DMS 273 treated with DMSO at 0.1 percent for 48 hours (cell line): ENCODE measurements around the gene SERBP1.
"Not testable (repeated sequence)": the region's sequence is repeated elsewhere in the genome, so short reads cannot be mapped to it uniquely, and the experiment has no call there.

Source experiments
- DNase-seq: peaks from one replicate; lab custom pipeline; 2025; lab: John Stamatoyannopoulos, UW

The SERBP1 gene

DNA sequence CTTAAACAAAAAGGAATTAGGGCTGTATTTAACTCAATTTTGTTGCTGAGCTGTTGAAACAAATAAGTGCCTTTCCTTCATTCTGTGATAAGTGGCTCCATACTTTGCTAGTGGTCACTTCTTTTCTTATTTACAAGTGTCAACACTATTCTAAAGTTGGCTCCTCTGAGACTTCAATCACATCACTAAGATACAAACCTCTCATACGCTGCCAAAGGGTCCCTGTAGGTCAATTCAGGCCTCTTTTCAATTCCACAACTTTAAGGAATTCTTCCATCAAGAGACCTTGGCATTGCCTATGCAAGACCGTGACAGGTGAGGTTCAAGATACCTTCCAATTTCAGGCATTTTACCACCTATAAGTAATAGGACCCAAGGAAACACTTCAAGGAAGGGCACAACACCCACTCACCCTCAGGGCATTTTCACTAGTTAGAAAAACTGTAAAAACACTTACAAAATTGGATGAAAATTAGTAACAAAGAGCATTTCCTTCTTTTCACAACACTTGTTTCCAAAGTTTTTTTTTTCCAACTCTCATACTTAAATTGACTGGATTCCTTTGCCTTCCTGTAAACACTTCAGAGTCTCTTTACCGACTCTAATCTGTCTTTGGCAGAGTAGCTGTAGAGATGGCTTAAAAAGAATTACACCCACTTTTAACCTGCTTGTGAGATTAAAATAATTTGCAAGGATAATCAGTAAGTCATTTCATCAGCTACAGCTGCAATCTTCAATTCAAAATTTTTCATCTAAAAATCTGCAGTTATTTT, 24.5 kb downstream of the SERBP1 start:
- no peak for DNase-seq

DNA sequence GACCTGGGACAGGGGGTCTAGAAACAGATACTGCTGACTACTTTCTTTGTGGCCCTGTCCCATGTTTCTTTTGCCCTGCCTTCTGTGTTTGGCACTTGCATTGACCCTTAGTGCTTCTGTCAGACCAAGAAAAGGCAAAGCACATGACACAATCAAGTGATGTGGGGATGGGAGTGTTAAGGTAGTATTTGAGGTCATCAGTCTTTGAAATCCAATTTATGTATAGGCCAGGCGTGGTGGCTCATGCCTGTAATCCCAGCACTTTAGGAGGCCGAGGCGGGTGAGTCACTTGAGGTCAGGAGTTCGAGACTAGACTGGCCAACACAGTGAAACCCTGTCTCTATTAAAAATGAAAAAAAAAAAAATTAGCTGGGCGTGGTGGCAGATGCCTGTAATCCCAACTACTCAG, 26.0 kb downstream of the SERBP1 start:
- no peak for DNase-seq

DNA sequence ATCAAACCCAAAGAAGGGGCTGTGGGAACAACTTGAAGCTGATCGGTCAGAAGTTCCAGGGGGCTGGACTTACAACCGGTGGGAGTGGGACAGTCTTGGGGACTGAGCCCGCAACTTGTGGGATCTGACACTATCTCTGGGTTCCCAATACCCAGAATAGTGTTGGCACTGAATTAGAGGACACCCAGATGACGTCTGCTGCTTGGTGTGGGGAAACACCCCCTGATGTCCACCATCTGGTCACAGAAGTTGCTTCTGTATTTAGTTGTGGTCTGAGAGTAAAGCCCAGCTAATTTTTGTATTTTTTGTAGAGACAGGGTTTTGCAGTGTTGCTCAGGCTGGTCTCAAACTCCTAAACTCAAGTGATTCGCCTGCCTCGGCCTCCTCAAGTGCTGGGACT, 28.8 kb downstream of the SERBP1 start:
- DNase-seq = no peak

DNA sequence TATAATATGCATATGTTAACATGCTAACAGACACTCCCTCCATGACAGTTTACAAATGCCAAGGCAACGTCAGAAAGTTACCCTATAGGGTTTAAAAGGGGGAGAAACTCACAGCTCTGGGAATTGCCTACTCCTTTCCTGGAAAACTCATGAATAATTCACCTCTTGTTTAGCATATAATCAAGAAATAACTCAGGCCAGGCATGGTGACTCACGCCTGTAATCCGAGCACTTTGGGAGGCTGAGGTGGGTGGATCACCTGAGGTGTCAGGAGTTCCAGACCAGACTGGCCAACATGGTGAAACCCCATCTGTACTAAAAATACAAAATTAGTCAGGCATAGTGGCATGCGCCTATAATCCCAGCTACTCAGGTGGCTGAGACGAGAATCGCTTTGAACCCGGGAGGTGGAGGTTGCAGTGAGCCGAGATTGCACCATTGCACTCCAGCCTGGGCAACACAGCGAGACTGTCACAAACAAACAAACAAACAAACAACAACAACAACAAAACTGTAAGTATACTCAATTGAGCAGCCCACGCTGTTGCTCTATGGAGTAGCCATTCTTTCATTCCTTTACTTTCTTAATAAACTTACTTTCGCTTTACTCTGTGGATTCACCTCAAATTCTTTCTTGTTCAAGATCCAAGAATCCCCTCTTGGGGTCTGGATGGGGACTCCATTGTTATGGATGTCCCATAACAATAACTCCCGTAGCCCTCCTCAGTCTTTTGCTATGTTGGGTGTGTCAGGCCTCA, 30.0 kb downstream of the SERBP1 start:
- DNase-seq = not testable (repeated sequence)

DNA sequence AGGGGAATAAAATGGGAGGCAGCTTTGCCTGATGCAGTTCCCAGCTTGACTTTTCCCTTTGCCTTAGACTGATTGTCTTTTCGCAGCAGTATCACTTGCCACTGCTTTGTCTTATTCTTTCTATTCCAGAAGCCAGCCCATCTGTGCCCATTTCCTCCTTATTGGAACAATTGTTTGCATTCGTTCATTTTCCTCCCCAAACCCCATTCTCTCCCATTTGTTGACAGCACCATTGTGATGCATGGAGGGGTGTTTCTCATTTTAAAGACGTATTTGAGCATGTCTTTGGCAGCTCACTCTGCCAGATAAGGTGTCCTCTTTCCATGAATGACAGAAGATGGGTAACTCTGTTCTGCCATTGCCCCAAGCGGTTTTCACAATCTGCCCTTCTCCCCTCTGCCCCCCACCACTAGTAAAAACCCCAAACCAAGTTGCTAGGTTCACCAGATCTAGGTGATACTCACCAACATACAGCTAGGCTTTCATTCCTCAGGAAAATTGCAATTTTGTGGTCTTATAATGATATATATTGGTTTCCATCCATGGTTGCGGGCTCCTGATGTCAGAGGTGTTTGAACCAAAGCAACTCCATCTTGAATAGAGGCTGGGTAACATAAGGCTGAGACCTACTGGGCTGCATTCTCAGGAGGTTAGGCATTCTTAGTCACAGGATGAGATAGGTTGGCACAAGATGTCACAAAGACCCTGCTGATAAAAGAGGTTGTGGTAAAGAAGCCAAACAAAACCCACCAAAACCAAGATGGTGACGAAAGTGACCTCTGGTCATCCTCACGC, 30.8 kb downstream of the SERBP1 start:
- no peak for DNase-seq

DNA sequence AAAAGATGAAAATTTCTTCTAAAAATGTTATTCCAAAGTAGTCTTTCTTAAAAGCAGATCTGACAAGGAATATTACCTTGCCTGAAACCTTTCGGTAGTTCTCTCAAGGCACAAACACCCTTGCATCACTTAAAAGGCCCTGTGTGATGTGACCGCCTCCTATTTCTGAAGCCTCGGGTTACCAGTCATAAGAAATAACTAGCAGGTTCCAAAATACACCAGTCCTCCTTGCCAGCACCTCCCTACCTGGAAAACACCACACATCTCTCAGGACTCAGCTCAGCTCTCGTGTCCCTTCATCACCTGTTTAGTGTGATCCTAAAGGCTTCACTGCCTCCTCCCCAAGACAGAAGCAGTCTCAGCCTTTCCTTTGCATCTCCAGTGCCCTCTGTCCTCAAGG, 35.7 kb downstream of the SERBP1 start:
- DNase-seq = no peak

DNA sequence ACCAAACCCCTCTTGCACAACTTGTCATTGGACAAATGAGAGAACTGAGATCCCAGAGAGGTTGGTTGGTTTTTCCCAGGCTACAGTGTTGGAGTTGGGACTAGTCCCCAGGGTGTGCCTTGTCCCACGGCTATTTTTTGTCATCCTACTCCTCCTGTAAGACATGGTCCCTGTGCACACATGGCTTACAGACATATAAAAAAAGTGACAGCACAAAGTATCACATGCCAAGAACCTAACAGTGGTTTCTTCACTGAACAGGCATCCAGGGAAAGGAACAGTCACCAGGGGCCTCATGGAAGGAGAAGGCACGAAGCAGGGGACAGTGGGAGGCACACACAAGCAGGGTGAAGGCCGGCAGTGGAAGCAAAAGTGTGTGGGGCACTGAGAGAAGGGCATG, 36.5 kb downstream of the SERBP1 start:
- DNase-seq = no peak

DNA sequence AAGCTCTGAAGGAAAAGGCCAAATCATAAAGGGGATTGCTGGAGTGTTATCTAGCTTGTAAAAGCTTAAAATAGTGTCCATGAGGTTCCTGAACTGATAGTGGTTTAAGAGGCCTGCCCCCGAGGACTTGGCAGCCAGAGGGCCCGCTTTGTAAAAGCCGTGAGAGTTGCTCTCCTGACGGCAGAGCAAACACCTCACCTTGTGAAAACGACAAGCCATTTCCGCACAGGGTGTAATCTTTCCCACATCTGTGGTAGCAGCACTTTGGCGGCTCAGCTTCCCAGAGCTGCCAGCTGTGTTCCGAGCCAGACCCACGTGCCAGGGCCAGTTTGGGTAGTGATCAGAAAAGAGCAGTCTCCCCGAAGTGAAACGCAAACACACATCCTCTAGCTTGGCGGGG, 37.0 kb downstream of the SERBP1 start:
- no peak for DNase-seq

DNA sequence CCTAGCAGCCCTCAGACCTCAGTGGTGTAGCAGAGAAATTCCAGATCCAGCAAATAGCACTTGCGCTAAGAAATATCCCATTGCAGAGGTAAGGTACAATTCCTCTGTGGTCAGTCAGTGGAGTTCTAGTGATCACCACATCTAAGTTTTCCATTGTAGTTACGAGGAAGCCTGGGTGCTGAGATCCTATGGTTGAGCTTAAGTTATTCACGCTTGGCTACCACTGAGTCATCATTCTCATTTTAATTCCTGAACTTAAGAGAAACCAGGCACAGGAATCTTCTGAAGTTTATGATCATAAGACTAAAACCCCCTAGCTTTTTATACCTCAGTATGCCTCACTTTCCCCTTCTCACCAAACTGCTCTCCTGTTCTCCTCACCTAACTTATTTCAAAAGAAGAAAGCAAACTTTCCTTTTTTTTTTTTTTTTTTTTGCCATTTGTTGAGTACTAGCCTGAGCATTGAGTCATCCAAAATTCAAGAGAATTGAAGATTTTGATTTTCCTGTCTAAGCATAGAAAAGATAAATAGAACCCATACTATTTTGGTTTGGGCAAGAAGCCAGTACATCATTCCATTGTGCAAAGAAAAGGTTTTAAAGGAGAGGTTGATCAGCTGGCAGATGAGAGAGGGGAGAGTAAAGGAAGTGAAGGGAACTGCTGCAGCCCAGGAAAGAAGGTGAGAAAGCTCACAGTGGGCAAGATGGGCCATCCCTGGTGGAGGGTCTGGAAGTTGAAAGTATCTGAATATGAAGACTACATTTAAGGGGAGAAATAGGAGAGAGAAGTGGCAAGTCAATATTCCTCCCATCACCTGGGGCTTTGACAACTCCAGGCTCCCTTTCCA, 39.9 kb downstream of the SERBP1 start:
- no peak for DNase-seq

DNA sequence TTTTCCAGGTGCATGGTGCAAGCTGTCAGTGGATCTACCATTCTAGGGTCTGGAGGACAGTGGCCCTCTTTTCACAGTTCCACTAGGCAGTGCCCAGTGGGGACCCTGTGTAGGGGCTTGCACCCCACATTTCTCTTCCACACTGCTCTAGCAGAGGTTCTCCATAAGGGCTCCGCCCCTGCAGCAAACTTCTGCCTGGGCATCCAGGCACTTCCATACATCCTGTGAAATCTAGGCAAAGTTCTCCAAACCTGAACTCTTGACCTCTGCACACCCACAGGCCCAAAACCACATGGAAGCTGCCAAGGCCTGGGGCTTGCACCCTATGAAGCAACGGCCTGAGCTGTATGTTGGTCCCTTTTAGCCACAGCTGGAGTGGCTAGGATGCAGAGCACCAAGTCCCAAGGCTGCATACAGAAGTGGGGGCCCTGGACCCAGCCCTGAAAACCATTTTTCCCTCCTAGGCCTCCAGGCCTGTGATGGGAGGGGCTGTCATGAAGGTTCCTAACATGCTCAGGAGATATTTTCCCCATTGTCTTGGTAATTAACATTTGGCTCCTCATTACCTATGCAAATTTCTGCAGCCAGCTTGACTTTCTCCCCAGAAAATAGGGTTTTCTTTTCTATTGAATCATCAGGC, 46.1 kb downstream of the SERBP1 start:
- DNase-seq = no peak

DNA sequence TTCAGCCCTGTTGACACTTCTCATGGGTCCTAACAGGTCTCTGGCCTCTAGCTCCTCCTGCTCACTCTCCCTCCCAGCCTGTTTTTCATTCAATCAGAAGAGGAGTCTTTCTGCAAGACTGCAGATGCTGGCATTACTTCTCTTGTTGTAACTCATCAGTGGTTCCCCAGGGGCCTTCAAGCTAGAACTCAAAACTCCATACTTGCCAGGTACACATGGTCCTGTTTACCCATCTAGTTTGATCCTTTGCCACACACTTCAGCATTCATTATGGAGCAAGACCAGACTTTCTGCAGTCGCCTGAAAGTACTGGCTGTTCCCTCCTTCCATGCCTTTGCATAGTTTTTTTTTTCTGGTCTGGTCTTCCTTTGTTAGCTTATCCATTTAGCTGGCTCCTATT, 47.9 kb downstream of the SERBP1 start:
- no peak for DNase-seq

DNA sequence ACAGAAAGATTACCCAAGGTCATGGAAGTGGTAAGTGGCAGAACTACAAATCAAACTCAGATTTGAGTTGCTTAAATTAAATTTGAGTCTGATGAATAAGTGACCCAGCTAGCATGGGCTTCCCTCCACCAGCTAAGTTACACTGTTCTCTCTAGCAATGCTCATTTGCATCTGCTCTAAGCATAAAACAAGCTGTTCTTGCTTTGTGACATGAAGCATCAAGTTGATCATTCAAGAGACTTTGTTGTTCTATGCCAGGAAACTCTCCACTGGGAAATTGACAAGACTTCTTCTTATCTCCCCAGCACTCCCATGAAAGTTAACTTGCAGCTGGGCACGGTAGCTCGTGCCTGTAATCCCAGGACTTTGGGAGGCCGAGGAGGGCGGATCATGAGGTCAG, 49.0 kb downstream of the SERBP1 start:
- no peak for DNase-seq

DNA sequence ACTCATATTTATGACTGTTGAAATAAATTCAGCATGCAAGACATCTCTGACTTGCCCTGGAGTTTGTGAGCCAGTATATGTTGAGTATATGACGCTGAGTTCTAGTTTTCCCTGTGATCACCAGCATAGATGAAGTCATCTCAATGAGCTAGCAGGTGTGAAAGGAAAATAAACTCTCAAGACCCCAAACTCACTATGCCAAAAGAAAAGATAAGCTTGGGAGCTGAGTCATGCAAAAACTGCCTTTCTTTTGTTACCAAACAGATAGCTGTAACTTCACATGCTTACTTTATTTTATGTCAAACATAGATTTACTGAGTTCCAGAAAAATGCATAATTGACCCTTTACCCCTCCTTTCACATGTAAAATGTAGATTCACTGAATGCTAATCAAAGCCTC, 52.9 kb downstream of the SERBP1 start:
- no peak for DNase-seq

DNA sequence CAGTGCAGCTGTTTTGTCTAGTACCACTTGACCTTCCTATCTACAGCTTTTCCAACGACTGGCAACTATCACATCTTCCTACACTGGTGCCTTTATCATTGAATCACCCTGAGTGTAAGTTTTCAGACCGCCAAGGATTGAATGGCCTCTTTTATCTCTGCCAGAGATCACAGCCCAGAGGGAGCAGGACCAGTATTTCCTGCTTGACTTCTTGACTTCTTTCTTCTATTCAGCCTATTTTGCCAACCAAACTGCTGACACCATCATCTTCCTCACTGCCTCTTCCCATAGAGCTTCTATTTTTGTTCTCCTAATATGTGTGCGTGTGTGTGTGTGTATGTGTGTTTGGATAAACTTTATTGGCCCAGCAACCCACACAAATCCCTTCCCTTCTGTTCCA, 53.8 kb downstream of the SERBP1 start:
- DNase-seq = no peak

DNA sequence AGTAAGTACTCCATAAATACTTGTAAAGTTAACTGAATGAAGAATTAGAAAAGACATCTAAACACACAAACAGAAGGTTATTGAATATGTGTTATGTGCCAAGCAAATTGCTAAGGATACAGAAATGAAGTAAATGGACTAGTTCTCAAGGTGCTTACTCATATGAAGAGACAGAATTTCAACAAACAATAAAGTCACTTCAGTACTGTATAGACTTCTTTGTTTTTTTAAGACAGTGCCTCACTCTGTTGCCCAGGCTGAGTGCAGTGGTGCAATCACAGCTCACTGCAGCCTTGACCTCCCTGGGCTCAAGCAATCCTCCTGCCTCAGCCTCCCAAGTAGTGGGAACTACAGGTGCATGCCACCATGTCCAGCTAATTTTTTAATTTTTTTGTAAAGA, 57.3 kb downstream of the SERBP1 start:
- no peak for DNase-seq

DNA sequence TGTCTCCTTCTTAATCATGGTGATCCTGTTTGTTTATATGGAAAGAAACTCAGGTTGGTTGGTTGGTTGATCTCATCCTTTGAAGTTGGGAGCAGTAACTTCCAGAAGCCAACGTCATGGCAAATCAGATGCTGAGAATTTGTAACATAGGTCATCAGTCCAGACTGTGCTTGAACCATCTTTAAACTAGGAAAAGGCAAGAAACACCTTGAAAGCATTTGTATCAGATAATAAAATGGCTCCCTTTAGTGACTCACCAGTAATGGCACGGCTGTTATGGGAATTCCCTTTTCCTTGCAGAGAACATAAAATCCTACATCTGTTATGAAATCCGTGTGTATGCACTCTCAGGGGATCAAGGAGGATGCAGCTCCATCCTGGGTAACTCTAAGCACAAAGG, 58.1 kb downstream of the SERBP1 start:
- no peak for DNase-seq

DNA sequence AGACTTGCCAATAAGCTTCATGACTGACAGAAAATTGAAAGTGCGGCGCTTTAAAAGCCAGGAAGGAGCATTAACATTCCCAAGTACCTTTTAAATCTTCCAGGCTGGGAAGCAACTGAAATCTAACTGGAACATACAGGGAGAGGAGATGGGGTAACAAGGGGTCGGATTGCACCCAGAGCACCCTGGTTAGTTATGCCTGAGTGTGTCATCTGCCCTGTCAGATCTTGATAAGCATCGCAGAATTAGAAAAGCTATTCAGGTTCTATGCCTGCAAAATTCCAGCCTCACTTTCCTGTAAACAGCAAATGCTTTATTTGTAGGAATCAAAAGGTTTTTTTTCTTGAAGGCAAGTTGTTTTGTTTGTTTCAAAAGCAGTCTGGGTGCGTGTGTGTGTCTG, 58.5 kb downstream of the SERBP1 start:
- no peak for DNase-seq

DNA sequence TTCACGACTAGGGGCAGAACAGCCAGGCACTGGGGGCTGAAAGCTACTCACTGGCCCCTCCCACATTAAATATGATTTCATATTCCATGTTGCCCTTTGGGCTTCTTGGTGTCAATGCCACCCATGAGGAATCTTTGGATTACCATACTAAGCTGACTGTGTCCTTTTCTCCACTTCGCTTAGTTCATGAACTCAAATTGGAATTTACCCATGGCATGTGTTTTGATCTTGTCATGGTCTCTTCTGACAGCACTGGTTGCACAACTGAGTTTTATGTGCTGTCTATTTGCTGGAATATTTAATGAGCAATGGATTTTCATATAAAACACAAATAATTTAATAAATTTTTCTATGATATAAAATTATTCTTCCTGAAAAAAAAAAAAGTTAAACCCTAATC, 59.2 kb downstream of the SERBP1 start:
- DNase-seq = no peak

DNA sequence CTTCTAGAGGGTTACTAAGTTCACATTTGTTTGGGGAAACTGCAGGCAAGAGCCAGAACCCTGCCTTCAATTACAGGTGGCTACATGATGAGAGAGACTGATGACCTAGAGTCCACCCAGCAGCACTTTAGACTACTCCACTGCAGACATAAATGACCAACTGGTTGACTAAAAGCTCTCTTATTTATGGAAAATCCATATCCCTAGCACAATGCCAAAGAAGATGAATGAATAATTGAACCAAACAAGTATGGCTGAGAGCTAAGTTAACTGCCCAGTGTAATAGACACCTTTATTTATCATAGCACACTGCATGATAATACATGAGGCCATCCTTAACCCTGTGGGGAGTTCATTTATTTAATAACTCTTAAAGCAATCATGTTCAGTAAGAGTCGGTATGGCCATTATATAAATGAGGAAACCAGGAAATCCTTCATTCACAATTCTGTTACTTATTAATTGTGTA, 62.1 kb downstream of the SERBP1 start:
- DNase-seq = no peak

DNA sequence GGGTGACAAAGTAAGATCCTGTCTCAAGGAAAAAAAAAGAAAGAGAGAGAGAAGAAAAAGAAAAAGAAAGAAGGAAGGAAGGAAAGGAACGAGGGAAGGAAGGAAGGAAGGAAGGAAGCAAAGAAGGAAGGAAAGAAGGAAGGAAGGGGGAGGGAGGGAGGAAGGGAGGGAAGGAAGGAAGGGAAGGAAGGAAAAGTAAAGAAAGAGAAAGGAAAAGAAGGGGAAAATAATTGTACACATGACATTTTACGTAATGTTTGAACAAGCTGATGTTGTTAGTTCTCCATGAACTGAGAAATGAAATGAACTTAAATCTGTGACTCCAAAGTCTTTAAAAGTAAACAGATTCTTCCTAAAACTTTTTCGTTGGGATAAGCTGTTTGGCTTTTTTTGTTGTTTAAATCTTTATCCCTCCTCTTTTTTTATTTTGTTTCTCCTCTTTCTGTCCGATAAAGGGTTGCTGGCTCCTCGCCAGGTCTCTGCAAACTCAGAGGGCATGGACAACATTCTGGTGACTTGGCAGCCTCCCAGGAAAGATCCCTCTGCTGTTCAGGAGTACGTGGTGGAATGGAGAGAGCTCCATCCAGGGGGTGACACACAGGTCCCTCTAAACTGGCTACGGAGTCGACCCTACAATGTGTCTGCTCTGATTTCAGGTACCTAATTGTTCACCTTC, 62.7 kb downstream of the SERBP1 start:
- DNase-seq = peak; percentile 40

DNA sequence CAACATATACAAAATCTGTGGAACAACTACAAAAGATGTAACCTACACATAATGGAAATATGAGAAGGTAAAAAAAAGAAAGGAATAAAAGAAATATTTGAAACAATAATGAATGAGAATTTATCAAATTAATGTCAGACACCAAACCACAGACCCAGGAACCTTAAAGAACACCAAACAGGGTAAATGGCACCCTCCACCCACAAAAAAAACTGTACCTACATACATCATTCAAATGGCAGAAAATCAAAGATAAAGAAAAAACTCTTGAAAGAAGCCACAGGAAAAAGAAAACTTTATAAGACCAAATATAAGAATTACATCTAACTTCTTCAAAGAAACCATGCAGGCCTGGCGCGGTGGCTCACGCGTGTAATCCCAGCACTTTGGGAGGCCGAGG, 68.6 kb downstream of the SERBP1 start:
- no peak for DNase-seq
